ENCODE data around the gene DBN1. TPM values are rescaled to one million over a fixed set of nuclear protein-coding genes. Genes with fewer than 3 reads are reported as not detected.

DBN1 gene
- total and polyA plus RNA-seq, 10 donors: 6.8 to 26.5 (median 17.0) TPM

GRCh38 chr5:177457852-177458681 is 15.4 kb downstream of the DBN1 start:
- Histone ChIP-seq H3K27ac (no peak overlapping the region), H3K9me3 (no peaks in the 10 kb centered on the region), H3K4me1 (peaks cover 17 to 64% (median 56%) of the 10 kb centered on the region in 6 donors), H3K4me3 (no peak overlapping the region), H3K27me3 (replicated peaks in 1 of 7) (peaks cover 0 to 4% (median 0%) of the 10 kb centered on the region in 7 donors), H3K36me3 (peaks cover 0 to 18% (median 2%) of the 10 kb centered on the region in 6 donors)
- peak; percentile 81 for DNase-seq
- intact Hi-C loops (cut with DNase I; ENCODE audit: low total_unique reads): loop anchor here (10.0 kb wide), 1 partner anchor 143 kb away; the partner anchor contains the start of gene MXD3
- WGBS, 5 donors: 79 to 93% (median 89%) methylated on average over 8 to 20 of the region's 20 CpGs
- peak in 2 of 11 experiments; percentile 0 to 5 for TF ChIP-seq CTCF (IDR thresholded peaks at IDR 0.05 in 8 of 11, conservative IDR thresholded peaks at IDR 0.05 in 3 of 11)
- no peak for TF ChIP-seq POLR2A (IDR thresholded peaks at IDR 0.05)
- no peak for TF ChIP-seq POLR2AphosphoS5 (IDR thresholded peaks at IDR 0.05)

- TF ChIP-seq CTCF (IDR thresholded peaks at IDR 0.05 in 8 of 11, conservative IDR thresholded peaks at IDR 0.05 in 3 of 11): peak; percentile 35 to 82 (median 66)
- TF ChIP-seq POLR2A (IDR thresholded peaks at IDR 0.05): no peak
- Histone ChIP-seq H3K4me3 (no peak overlapping the region), H3K36me3 (peaks cover 0 to 18% (median 2%) of the 10 kb centered on the region in 6 donors), H3K27me3 (replicated peaks in 1 of 7) (peaks cover 0 to 4% (median 0%) of the 10 kb centered on the region in 7 donors), H3K4me1 (peaks cover 17 to 64% (median 51%) of the 10 kb centered on the region in 6 donors), H3K27ac (peak overlapping the region in 2 of 8 donors; percentile 91 to 93), H3K9me3 (no peaks in the 10 kb centered on the region)
- peak; percentile 86 for DNase-seq
- intact Hi-C loops (cut with DNase I; ENCODE audit: low total_unique reads): loop anchor here (10.0 kb wide), 1 partner anchor 142 kb away; the partner anchor contains the start of gene MXD3
- WGBS, 5 donors: 80 to 89% (median 87%) methylated on average over 21 to 24 of the region's 24 CpGs
Measured at GRCh38 chr5:177456976-177457851, 16.2 kb downstream of the DBN1 start.

- WGBS, 5 donors: 17 to 29% (median 23%) methylated on average over 12 of the region's 12 CpGs
- no peaks in the 10 kb centered on the region for H3K9me3 ChIP-seq
- H3K27ac ChIP-seq: peak overlapping the region in 4 of 8 donors; percentile 85 to 95 (median 92)
- DNase-seq: no peak
- H3K4me3 ChIP-seq: peak overlapping the region in 5 of 8 donors; percentile 61 to 83 (median 69)
- peaks cover 0 to 4% (median 0%) of the 10 kb centered on the region in 7 donors for H3K27me3 ChIP-seq (replicated peaks in 1 of 7)
- H3K4me1 ChIP-seq: peaks cover 14 to 58% (median 44%) of the 10 kb centered on the region in 6 donors
- intact Hi-C loops (cut with DNase I; ENCODE audit: low total_unique reads): loop anchor here (10.0 kb wide), 1 partner anchor 142 kb away; the partner anchor contains the start of gene MXD3
- TF ChIP-seq POLR2A (IDR thresholded peaks at IDR 0.05) (no peak), CTCF (IDR thresholded peaks at IDR 0.05 in 8 of 11, conservative IDR thresholded peaks at IDR 0.05 in 3 of 11) (peak in 6 of 11 experiments; percentile 39 to 75 (median 58))
- H3K36me3 ChIP-seq: peaks cover 0 to 18% (median 2%) of the 10 kb centered on the region in 6 donors
Measured at GRCh38 chr5:177456591-177456964, 16.9 kb downstream of the DBN1 start.
